Smooth muscle cell (in vitro differentiated cells): ENCODE data around the gene CMSS1. TPM values are rescaled to one million over a fixed set of nuclear protein-coding genes. Genes with fewer than 3 reads are reported as not detected.

Experiments
- DNase-seq: peaks from one replicate; lab custom pipeline; 2025; ENCODE audit not compliant: unreplicated experiment; lab: John Stamatoyannopoulos, UW
- H2AFZ ChIP-seq: fragments of 200-600 bp; sonication (generic); 2 replicates; pipeline ENCODE4 v1.6.0; 2016; ENCODE audit warnings: antibody characterized with exemption, low read depth, mild to moderate bottlenecking
- H3F3A ChIP-seq: fragments of 200-600 bp; sonication (generic); 2 replicates; pipeline ENCODE4 v1.6.0; 2017; ENCODE audit warnings: antibody characterized with exemption, low read depth
- H3K27ac ChIP-seq: fragments of 200-600 bp; sonication (generic); 2 replicates; pipeline ENCODE4 v1.5.1; 2016; ENCODE audit warnings: low read depth, mild to moderate bottlenecking
- H3K27me3 ChIP-seq: fragments of 200-600 bp; sonication (generic); 2 replicates; pipeline ENCODE4 v1.6.1; 2016; ENCODE audit warnings: low read depth, mild to moderate bottlenecking
- H3K36me3 ChIP-seq: fragments of 200-600 bp; sonication (generic); 2 replicates; pipeline ENCODE4 v1.5.1; 2016; ENCODE audit warnings: low read depth
- H3K4me1 ChIP-seq: fragments of 200-600 bp; sonication (generic); 2 replicates; pipeline ENCODE4 v1.5.1; 2016; ENCODE audit warnings: low read depth
- H3K4me2 ChIP-seq: fragments of 200-600 bp; sonication (generic); 2 replicates; pipeline ENCODE4 v1.6.0; 2016; ENCODE audit warnings: mild to moderate bottlenecking
- H3K4me3 ChIP-seq: fragments of 200-600 bp; sonication (generic); 2 replicates; pipeline ENCODE4 v1.5.1; 2016; ENCODE audit warnings: mild to moderate bottlenecking
- H3K79me2 ChIP-seq: fragments of 200-600 bp; sonication (generic); 2 replicates; pipeline ENCODE4 v1.6.0; 2016; ENCODE audit warnings: low read depth, mild to moderate bottlenecking
- H3K9ac ChIP-seq: fragments of 200-600 bp; sonication (generic); 2 replicates; pipeline ENCODE4 v1.6.0; 2016; ENCODE audit warnings: low read depth
- H3K9me3 ChIP-seq: fragments of 200-600 bp; sonication (generic); replicated peaks from 2 replicates; pipeline ENCODE4 v1.5.1; 2016; ENCODE audit warnings: low read depth
- H4K20me1 ChIP-seq: fragments of 200-600 bp; sonication (generic); 2 replicates; pipeline ENCODE4 v1.6.0; 2016; ENCODE audit warnings: low read depth
- CTCF ChIP-seq: fragments of 200-600 bp; sonication (generic); IDR thresholded peaks from 2 replicates; pipeline ENCODE4 v1.5.1; 2017; ENCODE audit warnings: borderline replicate concordance, mild to moderate bottlenecking, antibody characterized with exemption; ENCODE audit not compliant: insufficient read depth, poor library complexity, severe bottlenecking
- WGBS: methylation state at CpG from one replicate; pipeline ENCODE4 v1.1.7; 2016; ENCODE audit warnings: low lambda C conversion rate; 5-methylcytosine and 5-hydroxymethylcytosine counted together
- polyA plus RNA-seq: library from polyadenylated mRNA; unstranded; fragments of >200 nt; fragmentation: Nextera tagmentation; extraction: Ambion mirVana; gene quantifications from 2 replicates; pipeline ENCODE4 v1.2.1, GENCODE V29; 2016
- total RNA-seq: library from RNA; depleted of rRNA; stranded (reverse); fragments of >200 nt; gene quantifications from 2 replicates; pipeline ENCODE4 v1.2.3, GENCODE V29; 2014

CMSS1 gene
- total and polyA plus RNA-seq, 2 experiments from 2014 or later = 19.2 to 24.1 TPM

- WGBS = 92% methylated on average over 2 of the region's 2 CpGs
These were observed 28.3 kb downstream of the CMSS1 start for GRCh38 chr3:99845999-99846398.

GRCh38 chr3:99846477-99847160, 29.0 kb downstream of the CMSS1 start:
- H3F3A ChIP-seq = peaks cover 70% of the 10 kb centered on the region
- no peak overlapping the region for H3K4me3 ChIP-seq
- H4K20me1 ChIP-seq = peaks cover 11% of the 10 kb centered on the region
- H3K27me3 ChIP-seq = no peaks in the 10 kb centered on the region
- peaks cover 18% of the 10 kb centered on the region for H3K36me3 ChIP-seq
- peaks cover 22% of the 10 kb centered on the region for H3K4me1 ChIP-seq
- no peak for DNase-seq
- H3K79me2 ChIP-seq = peaks cover 28% of the 10 kb centered on the region
- H3K9me3 ChIP-seq = no peaks in the 10 kb centered on the region
- no peak overlapping the region for H2AFZ ChIP-seq
- no peak for TF ChIP-seq CTCF
- peak overlapping the region; percentile 95 for H3K27ac ChIP-seq
- peak overlapping the region; percentile 20 for H3K4me2 ChIP-seq
- H3K9ac ChIP-seq = peak overlapping the region; percentile 82
- 47% methylated on average over 6 of the region's 6 CpGs for WGBS

More at GRCh38 chr3:99845999-99846398, 28.3 kb downstream of the CMSS1 start:
- Histone ChIP-seq H2AFZ (no peak overlapping the region), H3K27me3 (no peaks in the 10 kb centered on the region), H3K27ac (peak overlapping the region; percentile 95), H4K20me1 (peaks cover 11% of the 10 kb centered on the region), H3K9ac (peak overlapping the region; percentile 82), H3F3A (peaks cover 65% of the 10 kb centered on the region), H3K9me3 (no peaks in the 10 kb centered on the region), H3K36me3 (peaks cover 18% of the 10 kb centered on the region), H3K4me3 (no peak overlapping the region), H3K4me1 (peaks cover 22% of the 10 kb centered on the region), H3K79me2 (peaks cover 29% of the 10 kb centered on the region), H3K4me2 (peak overlapping the region; percentile 20)
- no peak for DNase-seq
- TF ChIP-seq CTCF = no peak

- no peaks in the 10 kb centered on the region for H3K27me3 ChIP-seq
- H3K4me1 ChIP-seq = peaks cover 21% of the 10 kb centered on the region
- TF ChIP-seq CTCF = no peak
- H3F3A ChIP-seq = peaks cover 85% of the 10 kb centered on the region
- no peak overlapping the region for H3K9ac ChIP-seq
- no peak overlapping the region for H3K4me2 ChIP-seq
- H3K4me3 ChIP-seq = no peak overlapping the region
- WGBS = 94% methylated on average over 6 of the region's 6 CpGs
- peaks cover 18% of the 10 kb centered on the region for H3K36me3 ChIP-seq
- peak overlapping the region; percentile 95 for H3K27ac ChIP-seq
- no peaks in the 10 kb centered on the region for H3K9me3 ChIP-seq
- H3K79me2 ChIP-seq = peaks cover 39% of the 10 kb centered on the region
- peaks cover 11% of the 10 kb centered on the region for H4K20me1 ChIP-seq
- no peak for DNase-seq
- no peak overlapping the region for H2AFZ ChIP-seq
These were observed 30.8 kb downstream of the CMSS1 start for GRCh38 chr3:99848433-99848832.

GRCh38 chr3:99850608-99851007, 32.9 kb downstream of the CMSS1 start:
- H3K9me3 ChIP-seq = no peaks in the 10 kb centered on the region
- peaks cover 57% of the 10 kb centered on the region for H3K79me2 ChIP-seq
- no peak overlapping the region for H3K9ac ChIP-seq
- H4K20me1 ChIP-seq = peaks cover 32% of the 10 kb centered on the region
- H2AFZ ChIP-seq = no peak overlapping the region
- no peak overlapping the region for H3K4me3 ChIP-seq
- H3K27me3 ChIP-seq = no peaks in the 10 kb centered on the region
- H3K36me3 ChIP-seq = peaks cover 18% of the 10 kb centered on the region
- peak overlapping the region; percentile 55 for H3K27ac ChIP-seq
- no peak for DNase-seq
- WGBS = 70% methylated on average over 6 of the region's 6 CpGs
- no peak for TF ChIP-seq CTCF
- H3K4me2 ChIP-seq = no peak overlapping the region
- peaks cover 19% of the 10 kb centered on the region for H3K4me1 ChIP-seq
- H3F3A ChIP-seq = peaks cover 74% of the 10 kb centered on the region
